ENCODE measurements around the gene SLC2A13.

DNA sequence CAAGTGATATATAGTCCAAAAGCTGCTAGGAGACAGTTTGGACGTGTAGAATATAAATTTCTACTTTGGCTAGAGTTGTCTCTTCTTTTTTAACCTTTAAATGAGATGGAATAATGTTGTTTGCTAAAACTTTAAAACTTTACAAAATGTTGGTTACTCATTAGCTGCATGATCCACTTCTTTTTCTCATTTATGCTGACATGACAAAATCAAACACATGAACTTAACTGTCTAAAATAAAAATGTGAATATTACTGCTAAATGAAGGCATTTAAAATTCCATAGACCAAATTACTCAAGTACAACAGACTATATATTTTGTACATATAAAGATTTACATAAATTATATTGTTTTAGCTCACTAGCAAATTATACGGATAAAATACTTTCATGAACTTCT is 350.4 kb downstream of the SLC2A13 start:
- TF ChIP-seq TAF1 (IDR thresholded peaks at IDR 0.05; ENCODE audit: borderline replicate concordance, low read depth, low read length) (no peak), POLR2AphosphoS5 (IDR thresholded peaks at IDR 0.05; ENCODE audit: low read depth, low read length) (no peak), POLR2A (IDR thresholded peaks at IDR 0.05; ENCODE audit: low read depth, low read length) (no peak)
